Calu3 (cell line): ENCODE results near the gene SH3RF3. TPM values are rescaled to one million over a fixed set of nuclear protein-coding genes. Genes with fewer than 3 reads are reported as not detected.

Source experiments
- BruUV-seq: library from RNA; stranded (reverse); fragments of 400-500 nt; replicated peaks from 2 replicates; lab custom pipeline; 2021; lab: Mats Ljungman, UMichigan
- CTCF ChIA-PET: fragments of 300-600 bp; sonication (Branson Sonifier 250); formaldehyde crosslinking; loops from one replicate; lab custom pipeline; 2022; ENCODE audit warnings: antibody characterized with exemption; lab: Charles Lee
- DNase-seq: peaks from one replicate; pipeline ENCODE4 v3.0.0; 2022
- H3K27ac Mint-ChIP-seq: one replicate; pipeline ENCODE4 v1.8.0; 2022; ENCODE audit warnings: mixed read lengths; ENCODE audit not compliant: unreplicated experiment
- H3K27me3 Mint-ChIP-seq: one replicate; pipeline ENCODE4 v1.8.0; 2022; ENCODE audit warnings: mixed read lengths; ENCODE audit not compliant: unreplicated experiment
- H3K36me3 Mint-ChIP-seq: one replicate; pipeline ENCODE4 v1.8.0; 2022; ENCODE audit warnings: mild to moderate bottlenecking, moderate library complexity, mixed read lengths; ENCODE audit not compliant: insufficient read depth, unreplicated experiment
- H3K4me1 Mint-ChIP-seq: one replicate; pipeline ENCODE4 v1.8.0; 2022; ENCODE audit warnings: mild to moderate bottlenecking, low read depth, mixed read lengths; ENCODE audit not compliant: unreplicated experiment
- H3K4me3 Mint-ChIP-seq: one replicate; pipeline ENCODE4 v1.8.0; 2022; ENCODE audit warnings: mild to moderate bottlenecking, low read depth, moderate library complexity, mixed read lengths; ENCODE audit not compliant: unreplicated experiment
- H3K9me3 Mint-ChIP-seq: one replicate; pipeline ENCODE4 v1.8.0; 2022; ENCODE audit warnings: low read depth, mixed read lengths; ENCODE audit not compliant: unreplicated experiment
- intact Hi-C: fragments of 100-400 bp; cut with micrococcal nuclease; formaldehyde crosslinking; loops from one replicate; pipeline ENCODE4 v1.10.0; 2022; ENCODE audit not compliant: unreplicated experiment
- total RNA-seq: library from RNA; stranded (reverse); gene quantifications from 2 replicates; pipeline ENCODE4 v1.2.3, GENCODE V29; 2022
- TF ChIP-seq, protein P1 (sequence below): fragments of 200-600 bp; IDR thresholded peaks from one replicate; pipeline ENCODE4 v1.8.0; 2022; ENCODE audit warnings: antibody characterized with exemption; ENCODE audit not compliant: unreplicated experiment

Gene SH3RF3
- total RNA-seq, 1 experiment from 2014 or later = 0.17 TPM

DNA sequence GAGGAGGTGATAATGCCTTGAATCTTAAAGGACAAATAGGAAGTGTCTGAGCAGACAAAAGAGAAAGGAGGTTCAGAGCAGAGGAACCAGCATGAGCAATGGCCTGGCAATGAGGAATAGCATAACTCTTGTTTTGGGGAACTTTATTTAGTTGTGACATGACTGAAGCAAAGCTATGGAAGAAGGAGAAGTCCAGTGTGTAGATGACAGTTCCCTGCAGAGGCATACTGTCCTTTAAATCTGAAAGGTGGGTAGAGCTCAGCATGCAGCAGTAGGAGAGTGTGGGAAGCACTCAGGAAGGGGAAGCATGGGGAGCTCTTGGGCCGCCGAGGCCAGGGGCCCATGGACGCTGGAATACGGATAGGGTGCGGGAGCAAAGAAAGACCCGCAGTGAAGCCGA lies 311.0 kb downstream of the SH3RF3 start:
- no TSS peak for BruUV-seq
- Mint-ChIP-seq H3K27ac (no peak overlapping the region), H3K4me3 (no peak overlapping the region), H3K9me3 (peaks cover 10% of the 10 kb centered on the region), H3K4me1 (no peaks in the 10 kb centered on the region), H3K27me3 (peaks cover 53% of the 10 kb centered on the region), H3K36me3 (no peaks in the 10 kb centered on the region)
- intact Hi-C loops = no loop called here
- CTCF ChIA-PET = no interaction called here
- no peak for DNase-seq
- TF ChIP-seq, protein P1, sequence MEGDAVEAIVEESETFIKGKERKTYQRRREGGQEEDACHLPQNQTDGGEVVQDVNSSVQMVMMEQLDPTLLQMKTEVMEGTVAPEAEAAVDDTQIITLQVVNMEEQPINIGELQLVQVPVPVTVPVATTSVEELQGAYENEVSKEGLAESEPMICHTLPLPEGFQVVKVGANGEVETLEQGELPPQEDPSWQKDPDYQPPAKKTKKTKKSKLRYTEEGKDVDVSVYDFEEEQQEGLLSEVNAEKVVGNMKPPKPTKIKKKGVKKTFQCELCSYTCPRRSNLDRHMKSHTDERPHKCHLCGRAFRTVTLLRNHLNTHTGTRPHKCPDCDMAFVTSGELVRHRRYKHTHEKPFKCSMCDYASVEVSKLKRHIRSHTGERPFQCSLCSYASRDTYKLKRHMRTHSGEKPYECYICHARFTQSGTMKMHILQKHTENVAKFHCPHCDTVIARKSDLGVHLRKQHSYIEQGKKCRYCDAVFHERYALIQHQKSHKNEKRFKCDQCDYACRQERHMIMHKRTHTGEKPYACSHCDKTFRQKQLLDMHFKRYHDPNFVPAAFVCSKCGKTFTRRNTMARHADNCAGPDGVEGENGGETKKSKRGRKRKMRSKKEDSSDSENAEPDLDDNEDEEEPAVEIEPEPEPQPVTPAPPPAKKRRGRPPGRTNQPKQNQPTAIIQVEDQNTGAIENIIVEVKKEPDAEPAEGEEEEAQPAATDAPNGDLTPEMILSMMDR = no peak

DNA sequence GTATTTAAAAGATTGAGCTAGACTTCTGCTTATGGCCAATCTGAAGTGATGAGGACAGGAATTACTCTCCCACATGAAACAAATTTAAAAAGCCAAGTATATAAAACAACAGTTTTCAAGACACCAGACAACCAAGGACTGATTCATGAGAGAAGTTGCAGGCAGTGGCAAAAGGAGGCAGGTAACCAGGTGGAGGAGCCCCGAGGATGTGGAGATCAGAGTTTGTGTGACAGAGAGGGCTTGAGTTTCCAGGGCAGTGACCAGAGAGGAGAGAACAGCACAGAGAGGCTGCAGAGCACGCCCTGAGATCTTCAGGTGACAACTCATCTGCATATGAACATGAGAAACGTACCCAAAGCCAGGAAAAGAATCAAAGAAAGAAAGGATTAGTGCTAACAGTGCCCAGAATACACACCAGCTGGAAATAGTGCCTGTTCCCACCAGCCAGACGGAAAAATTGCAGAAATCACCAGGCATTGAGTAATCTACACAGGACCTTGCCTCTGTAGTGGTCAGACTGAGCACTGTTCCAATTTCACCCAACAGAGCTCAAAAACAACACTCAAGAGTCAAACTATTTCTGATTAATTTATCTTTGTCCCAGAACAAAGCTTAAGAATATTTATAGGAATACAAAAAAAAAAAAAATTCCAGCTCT lies 311.6 kb downstream of the SH3RF3 start:
- no peaks in the 10 kb centered on the region for H3K36me3 Mint-ChIP-seq
- intact Hi-C loops = no loop called here
- TF ChIP-seq, protein P1 = no peak
- no peaks in the 10 kb centered on the region for H3K4me1 Mint-ChIP-seq
- peaks cover 53% of the 10 kb centered on the region for H3K27me3 Mint-ChIP-seq
- no TSS peak for BruUV-seq
- H3K27ac Mint-ChIP-seq = no peak overlapping the region
- H3K9me3 Mint-ChIP-seq = peaks cover 10% of the 10 kb centered on the region
- CTCF ChIA-PET = interaction anchor here (0.6 kb wide), 1 partner anchor 223 kb away, joined by 3 read pairs; no protein-coding TSS in a partner anchor
- no peak for DNase-seq
- no peak overlapping the region for H3K4me3 Mint-ChIP-seq

DNA sequence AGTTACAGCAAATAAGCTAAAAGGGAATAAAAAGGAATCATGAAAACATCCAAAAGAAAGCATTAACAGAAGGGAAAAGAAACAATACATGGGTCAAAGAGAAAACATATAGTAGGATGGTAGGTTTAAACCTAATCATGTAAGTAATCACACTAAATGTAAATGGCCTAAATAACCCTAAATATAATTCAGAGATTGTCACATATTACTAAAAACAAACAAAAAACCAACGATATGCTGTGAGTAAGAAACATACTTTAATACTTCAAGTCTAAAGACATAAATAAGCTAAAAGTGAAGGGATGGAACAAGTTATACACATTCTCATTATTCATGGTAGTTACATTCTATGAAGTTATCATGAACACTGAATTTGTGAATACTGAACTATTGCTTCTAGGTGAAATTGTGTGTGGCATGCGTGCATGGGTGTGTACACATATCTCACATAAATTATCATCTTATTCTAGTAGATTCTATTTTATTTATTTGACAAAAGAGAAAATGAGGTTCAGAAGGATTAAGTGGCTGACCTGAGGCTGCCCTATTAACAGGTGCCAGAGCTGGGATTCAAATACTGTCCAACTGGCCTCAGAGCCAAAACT lies 313.8 kb downstream of the SH3RF3 start:
- no peak overlapping the region for H3K27ac Mint-ChIP-seq
- intact Hi-C loops = no loop called here
- H3K4me1 Mint-ChIP-seq = no peaks in the 10 kb centered on the region
- no TSS peak for BruUV-seq
- peaks cover 71% of the 10 kb centered on the region for H3K27me3 Mint-ChIP-seq
- no peak overlapping the region for H3K4me3 Mint-ChIP-seq
- CTCF ChIA-PET = no interaction called here
- TF ChIP-seq, protein P1 = no peak
- DNase-seq = no peak
- H3K9me3 Mint-ChIP-seq = peaks cover 10% of the 10 kb centered on the region
- H3K36me3 Mint-ChIP-seq = no peaks in the 10 kb centered on the region

DNA sequence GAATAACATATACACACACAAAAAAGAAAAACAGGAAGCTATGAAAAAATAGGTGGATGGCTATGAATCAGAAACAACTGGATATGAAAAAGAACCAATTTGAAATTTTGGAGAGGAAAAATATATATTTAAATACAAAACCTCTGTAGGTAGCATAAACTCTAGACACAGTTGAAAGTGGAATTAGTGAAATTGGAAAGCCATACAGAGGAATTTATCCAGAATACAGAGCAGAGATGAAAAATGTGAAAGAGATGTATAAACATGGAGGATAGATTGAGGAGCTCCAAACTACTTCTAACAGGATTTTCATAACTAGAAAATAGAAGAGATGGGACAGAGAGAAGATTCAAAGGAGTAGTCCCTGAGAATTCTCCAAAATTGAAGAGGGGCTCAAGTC lies 315.9 kb downstream of the SH3RF3 start:
- no TSS peak for BruUV-seq
- Mint-ChIP-seq H3K27me3 (peaks cover 73% of the 10 kb centered on the region), H3K36me3 (no peaks in the 10 kb centered on the region), H3K9me3 (peaks cover 10% of the 10 kb centered on the region), H3K4me3 (no peak overlapping the region), H3K4me1 (no peaks in the 10 kb centered on the region), H3K27ac (no peak overlapping the region)
- TF ChIP-seq, protein P1 = no peak
- CTCF ChIA-PET = no interaction called here
- no peak for DNase-seq
- intact Hi-C loops = no loop called here
